Tibial artery (tissue), 4 donors: ENCODE data around the gene ZNF775.

Experiments used
- DNase-seq, 2 donors: peaks; one replicate each; pipeline ENCODE4 v3.0.0-alpha.2; 2019
- H3K27ac ChIP-seq, 2 donors: fragments of 200-600 bp; sonication (generic) in 1 of 2; 1 replicate in 1 of 2; 2 replicates in 1 of 2; pipeline ENCODE4 v1.5.1; 2018 to 2019; ENCODE audit warnings: mild to moderate bottlenecking in 1 of 2
- H3K27me3 ChIP-seq, 2 donors: fragments of 200-600 bp; sonication (generic) in 1 of 2; one replicate each; pipeline versions ENCODE4 v1.5.1 to v1.6.0; 2016 to 2019
- H3K36me3 ChIP-seq, 3 donors: fragments of 200-600 bp; sonication (generic) in 2 of 3; one replicate each; pipeline ENCODE4 v1.5.1; 2016 to 2019; ENCODE audit warnings: mild to moderate bottlenecking in 2 of 3
- H3K4me1 ChIP-seq, 4 donors: fragments of 200-600 bp; sonication (generic) in 2 of 4; 1 replicate in 3 of 4; 2 replicates in 1 of 4; pipeline ENCODE4 v1.5.1; 2016 to 2019
- H3K4me3 ChIP-seq, 2 donors: fragments of 200-600 bp; sonication (generic) in 1 of 2; 1 replicate in 1 of 2; 2 replicates in 1 of 2; pipeline ENCODE4 v1.5.1; 2018 to 2019; ENCODE audit warnings: mild to moderate bottlenecking in 2 of 2
- H3K9me3 ChIP-seq, 3 donors: fragments of 200-600 bp; sonication (generic) in 1 of 3; one replicate each; pipeline ENCODE4 v1.5.1; 2016 to 2019
- intact Hi-C: fragments of 100-400 bp; cut with DNase I; formaldehyde crosslinking; loops from one replicate; pipeline ENCODE4 v1.15.0; 2023; ENCODE audit warnings: low total_unique reads
- TF ChIP-seq, protein P1 (sequence below), 2 experiments: fragments of 200-600 bp in 1 of 2; fragments of 450-650 bp in 1 of 2; IDR thresholded peaks; one replicate each; pipeline ENCODE4 v1.5.1; 2017 to 2019; ENCODE audit warnings: antibody characterized with exemption in 2 of 2, mild to moderate bottlenecking in 1 of 2, moderate library complexity in 1 of 2

ZNF775 gene

GRCh38 chr7:150403376-150404171 is 24.4 kb downstream of the ZNF775 start:
- Histone ChIP-seq H3K27ac (peak overlapping the region; percentile 97 to 98), H3K4me1 (peaks cover 0 to 29% (median 23%) of the 10 kb centered on the region in 4 donors), H3K4me3 (peak overlapping the region in 1 of 2 donors; percentile 93), H3K36me3 (peaks cover 0 to 18% (median 0%) of the 10 kb centered on the region in 3 donors), H3K9me3 (no peaks in the 10 kb centered on the region), H3K27me3 (no peaks in the 10 kb centered on the region)
- TF ChIP-seq, protein P1, sequence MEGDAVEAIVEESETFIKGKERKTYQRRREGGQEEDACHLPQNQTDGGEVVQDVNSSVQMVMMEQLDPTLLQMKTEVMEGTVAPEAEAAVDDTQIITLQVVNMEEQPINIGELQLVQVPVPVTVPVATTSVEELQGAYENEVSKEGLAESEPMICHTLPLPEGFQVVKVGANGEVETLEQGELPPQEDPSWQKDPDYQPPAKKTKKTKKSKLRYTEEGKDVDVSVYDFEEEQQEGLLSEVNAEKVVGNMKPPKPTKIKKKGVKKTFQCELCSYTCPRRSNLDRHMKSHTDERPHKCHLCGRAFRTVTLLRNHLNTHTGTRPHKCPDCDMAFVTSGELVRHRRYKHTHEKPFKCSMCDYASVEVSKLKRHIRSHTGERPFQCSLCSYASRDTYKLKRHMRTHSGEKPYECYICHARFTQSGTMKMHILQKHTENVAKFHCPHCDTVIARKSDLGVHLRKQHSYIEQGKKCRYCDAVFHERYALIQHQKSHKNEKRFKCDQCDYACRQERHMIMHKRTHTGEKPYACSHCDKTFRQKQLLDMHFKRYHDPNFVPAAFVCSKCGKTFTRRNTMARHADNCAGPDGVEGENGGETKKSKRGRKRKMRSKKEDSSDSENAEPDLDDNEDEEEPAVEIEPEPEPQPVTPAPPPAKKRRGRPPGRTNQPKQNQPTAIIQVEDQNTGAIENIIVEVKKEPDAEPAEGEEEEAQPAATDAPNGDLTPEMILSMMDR (IDR thresholded peaks at IDR 0.05) = no peak
- no peak for DNase-seq
- intact Hi-C loops = loop anchor here (2.0 to 10.0 kb wide), 2 partner anchors 35 to 629 kb away; partner anchors contain the start of genes REPIN1 and ZNF467

DNA sequence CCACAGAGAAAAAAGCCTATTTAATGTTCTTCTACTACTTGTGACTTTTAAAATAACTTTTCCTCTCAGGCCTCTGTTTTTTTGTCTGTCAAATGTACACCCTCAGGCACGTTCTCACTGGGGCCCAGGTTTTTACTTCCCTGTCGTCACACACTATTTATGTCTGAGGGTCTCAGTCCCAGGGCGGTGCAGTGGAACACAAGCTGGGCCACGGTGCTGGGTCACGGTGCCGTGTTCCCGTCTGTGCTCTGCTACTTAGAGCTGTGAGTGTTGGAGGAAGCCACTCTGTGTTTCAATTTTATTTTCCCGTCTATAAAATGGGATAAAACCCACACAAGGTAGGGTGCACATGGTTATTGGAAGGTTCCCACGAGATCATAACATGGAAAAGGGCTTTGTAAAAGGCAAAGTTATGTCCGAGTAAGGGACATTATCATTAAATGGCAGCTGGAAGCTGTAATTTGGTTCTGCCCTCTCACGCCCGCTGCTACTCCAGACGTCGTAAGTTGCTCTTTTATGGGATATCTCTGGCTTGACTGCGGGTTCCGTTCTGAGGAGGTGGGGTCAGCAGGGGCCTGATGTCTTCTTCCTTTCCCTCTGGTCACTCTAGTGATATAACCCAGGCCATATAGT is 25.2 kb downstream of the ZNF775 start:
- peaks cover 0 to 14% (median 0%) of the 10 kb centered on the region in 3 donors for H3K36me3 ChIP-seq
- DNase-seq = no peak
- no peaks in the 10 kb centered on the region for H3K27me3 ChIP-seq
- intact Hi-C loops = loop anchor here (2.0 to 10.0 kb wide), 2 partner anchors 35 to 629 kb away; partner anchors contain the start of genes REPIN1 and ZNF467
- TF ChIP-seq, protein P1 (IDR thresholded peaks at IDR 0.05) = no peak
- H3K9me3 ChIP-seq = no peaks in the 10 kb centered on the region
- peak overlapping the region; percentile 97 to 98 for H3K27ac ChIP-seq
- H3K4me1 ChIP-seq = peaks cover 0 to 29% (median 23%) of the 10 kb centered on the region in 4 donors
- peak overlapping the region; percentile 74 to 93 for H3K4me3 ChIP-seq

- intact Hi-C loops = loop anchor here (2.0 to 10.0 kb wide), 2 partner anchors 36 to 630 kb away; partner anchors contain the start of genes REPIN1 and ZNF467
- peak overlapping the region; percentile 97 to 98 for H3K27ac ChIP-seq
- peaks cover 0 to 21% (median 3%) of the 10 kb centered on the region in 3 donors for H3K36me3 ChIP-seq
- peak overlapping the region; percentile 74 to 93 for H3K4me3 ChIP-seq
- H3K4me1 ChIP-seq = peaks cover 0 to 29% (median 23%) of the 10 kb centered on the region in 4 donors
- DNase-seq = peak; percentile 88 to 93
- no peaks in the 10 kb centered on the region for H3K27me3 ChIP-seq
- TF ChIP-seq, protein P1 (IDR thresholded peaks at IDR 0.05) = no peak
- H3K9me3 ChIP-seq = no peaks in the 10 kb centered on the region
Observed at GRCh38 chr7:150404805-150405583, 25.9 kb downstream of the ZNF775 start.

DNA sequence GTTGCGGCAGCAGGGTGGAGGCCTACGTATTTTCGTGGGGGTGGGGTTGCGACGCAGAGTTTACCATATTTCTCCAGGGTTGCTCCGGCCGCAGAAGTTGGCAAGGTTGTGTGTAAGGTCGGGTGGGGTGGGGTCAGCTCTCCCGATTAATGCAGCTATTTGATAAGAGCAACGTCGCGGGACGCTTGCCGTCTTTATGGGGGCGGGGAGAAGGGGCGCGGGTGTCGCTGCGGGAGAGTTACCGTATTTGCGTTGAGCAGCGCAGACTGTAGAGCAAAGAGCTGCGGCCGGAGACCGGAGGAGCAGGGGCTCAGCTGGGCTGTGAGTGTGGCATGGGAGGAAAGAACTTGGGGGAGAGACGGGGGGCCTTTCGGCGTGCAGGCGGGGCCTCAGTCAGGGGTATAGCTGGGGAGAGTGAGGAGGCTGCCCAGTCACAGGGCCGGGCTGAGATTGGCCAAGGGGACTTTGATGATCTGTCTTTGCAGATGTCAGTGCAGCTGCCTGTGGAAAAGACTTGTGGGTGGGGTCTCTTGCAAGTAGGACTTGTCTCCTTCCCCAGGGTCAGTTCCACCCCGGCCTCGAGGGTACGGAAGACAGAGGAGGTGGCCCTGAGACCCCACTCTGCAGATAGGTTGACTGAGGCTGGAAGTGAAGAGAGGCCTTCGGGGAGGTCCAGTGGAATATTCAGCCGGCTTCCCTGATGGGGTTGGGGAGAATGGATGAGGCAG is 26.6 kb downstream of the ZNF775 start:
- intact Hi-C loops = loop anchor here (2.0 to 10.0 kb wide), 2 partner anchors 37 to 631 kb away; partner anchors contain the start of genes REPIN1 and ZNF467
- Histone ChIP-seq H3K9me3 (no peaks in the 10 kb centered on the region), H3K27me3 (no peaks in the 10 kb centered on the region), H3K27ac (peak overlapping the region; percentile 97 to 98), H3K36me3 (peaks cover 0 to 28% (median 10%) of the 10 kb centered on the region in 3 donors), H3K4me1 (peaks cover 0 to 29% (median 23%) of the 10 kb centered on the region in 4 donors), H3K4me3 (peak overlapping the region; percentile 74 to 93)
- DNase-seq = peak in 1 of 2 donors; percentile 44
- TF ChIP-seq, protein P1 (IDR thresholded peaks at IDR 0.05) = no peak

GRCh38 chr7:150406312-150406566 is 27.1 kb downstream of the ZNF775 start:
- TF ChIP-seq, protein P1 (IDR thresholded peaks at IDR 0.05) = no peak
- no peaks in the 10 kb centered on the region for H3K27me3 ChIP-seq
- intact Hi-C loops = loop anchor here (10.0 kb wide), 1 partner anchor 631 kb away; the partner anchor contains the start of gene ZNF467
- peaks cover 0 to 33% (median 10%) of the 10 kb centered on the region in 3 donors for H3K36me3 ChIP-seq
- H3K4me3 ChIP-seq = peak overlapping the region; percentile 74 to 93
- H3K27ac ChIP-seq = peak overlapping the region; percentile 97 to 98
- no peaks in the 10 kb centered on the region for H3K9me3 ChIP-seq
- no peak for DNase-seq
- peaks cover 0 to 29% (median 23%) of the 10 kb centered on the region in 4 donors for H3K4me1 ChIP-seq
